Measurements from ENCODE around the gene BRAT1.
A peak's percentile ranks its signal among the peaks of the same experiment; 100 is the strongest.

Gene BRAT1

GRCh38 chr7:2504128-2504888, 51.0 kb downstream of the BRAT1 start:
- Histone ChIP-seq H3K4me3 (ENCODE audit: low read depth, low read length) (no peak overlapping the region), H3K27me3 (ENCODE audit: insufficient read depth, low read depth, severe bottlenecking) (no peaks in the 10 kb centered on the region), H3K9me3 (ENCODE audit: severe bottlenecking) (no peaks in the 10 kb centered on the region), H3K27ac (no peak overlapping the region), H3K36me3 (no peaks in the 10 kb centered on the region)
- no peak for DNase-seq
- TF ChIP-seq CTCF (IDR thresholded peaks at IDR 0.05; ENCODE audit: low read depth, low read length), result no peak

DNA sequence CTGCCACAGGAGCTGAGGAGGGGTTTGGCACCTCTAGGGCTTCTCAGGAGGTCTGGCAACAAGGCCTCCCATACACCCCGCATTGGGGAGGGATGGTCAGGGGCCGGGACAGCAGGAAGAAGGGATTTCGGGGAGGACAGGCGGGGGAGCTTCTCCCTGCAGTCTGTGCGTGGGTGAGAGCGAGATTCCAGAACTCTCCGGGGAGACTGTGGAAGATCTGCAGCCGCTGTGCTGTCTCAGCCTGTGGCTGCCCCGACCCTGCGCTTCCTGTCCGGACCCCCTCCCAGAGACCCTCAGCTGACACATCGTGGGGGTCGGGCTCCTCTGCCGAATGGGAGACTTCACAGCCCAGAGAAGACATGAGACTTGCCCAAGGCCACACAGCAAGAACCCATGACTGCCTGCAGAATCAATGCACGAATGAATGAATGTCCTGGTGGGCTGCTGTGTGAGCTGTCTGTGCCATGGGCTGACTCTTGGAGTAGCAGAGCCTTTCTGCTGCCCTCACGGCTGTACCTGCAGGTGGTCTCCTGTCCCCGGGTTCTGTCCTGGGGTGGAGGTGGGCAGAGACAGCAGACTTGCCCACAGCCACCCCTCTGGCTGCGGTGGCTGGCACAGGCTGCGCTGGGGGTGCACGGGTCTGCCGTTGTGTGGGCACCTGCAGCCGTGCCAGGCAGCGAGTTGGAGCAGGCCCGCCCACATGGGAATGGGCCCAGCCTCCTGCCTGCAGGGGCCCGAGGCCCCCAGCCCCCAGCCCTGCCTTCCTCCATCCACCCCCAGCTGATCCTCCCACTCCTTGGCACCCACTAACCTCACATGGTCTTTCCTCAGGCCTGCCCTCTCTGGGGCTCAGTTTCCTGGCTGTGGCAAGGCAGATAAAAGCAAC, 52.0 kb downstream of the BRAT1 start:
- no peaks in the 10 kb centered on the region for H3K36me3 ChIP-seq
- H3K27me3 ChIP-seq (ENCODE audit: insufficient read depth, low read depth, severe bottlenecking), result no peaks in the 10 kb centered on the region
- no peak for DNase-seq
- no peaks in the 10 kb centered on the region for H3K9me3 ChIP-seq (ENCODE audit: severe bottlenecking)
- H3K4me3 ChIP-seq (ENCODE audit: low read depth, low read length), result no peak overlapping the region
- no peak for TF ChIP-seq CTCF (IDR thresholded peaks at IDR 0.05; ENCODE audit: low read depth, low read length)
- H3K27ac ChIP-seq, result no peak overlapping the region

DNA sequence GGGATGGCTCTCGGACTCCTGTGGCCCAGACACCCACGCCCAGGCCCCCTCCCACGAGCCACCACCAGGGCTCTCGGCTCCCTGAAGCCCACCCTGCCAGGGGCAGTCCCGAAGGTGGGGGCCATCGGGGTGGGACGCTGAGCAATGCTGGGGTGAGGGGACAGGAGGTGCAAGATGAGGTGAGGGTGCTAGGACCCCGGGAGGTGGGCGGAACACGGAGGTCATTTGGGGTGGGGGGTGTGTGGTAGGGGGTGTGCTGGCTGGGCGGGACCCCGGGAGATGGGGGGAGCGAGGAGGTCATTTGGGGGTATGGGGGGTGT, 52.7 kb downstream of the BRAT1 start:
- Histone ChIP-seq H3K27ac (no peak overlapping the region), H3K9me3 (ENCODE audit: severe bottlenecking) (no peaks in the 10 kb centered on the region), H3K36me3 (no peaks in the 10 kb centered on the region), H3K27me3 (ENCODE audit: insufficient read depth, low read depth, severe bottlenecking) (no peaks in the 10 kb centered on the region), H3K4me3 (ENCODE audit: low read depth, low read length) (no peak overlapping the region)
- DNase-seq, result no peak
- no peak for TF ChIP-seq CTCF (IDR thresholded peaks at IDR 0.05; ENCODE audit: low read depth, low read length)

DNA sequence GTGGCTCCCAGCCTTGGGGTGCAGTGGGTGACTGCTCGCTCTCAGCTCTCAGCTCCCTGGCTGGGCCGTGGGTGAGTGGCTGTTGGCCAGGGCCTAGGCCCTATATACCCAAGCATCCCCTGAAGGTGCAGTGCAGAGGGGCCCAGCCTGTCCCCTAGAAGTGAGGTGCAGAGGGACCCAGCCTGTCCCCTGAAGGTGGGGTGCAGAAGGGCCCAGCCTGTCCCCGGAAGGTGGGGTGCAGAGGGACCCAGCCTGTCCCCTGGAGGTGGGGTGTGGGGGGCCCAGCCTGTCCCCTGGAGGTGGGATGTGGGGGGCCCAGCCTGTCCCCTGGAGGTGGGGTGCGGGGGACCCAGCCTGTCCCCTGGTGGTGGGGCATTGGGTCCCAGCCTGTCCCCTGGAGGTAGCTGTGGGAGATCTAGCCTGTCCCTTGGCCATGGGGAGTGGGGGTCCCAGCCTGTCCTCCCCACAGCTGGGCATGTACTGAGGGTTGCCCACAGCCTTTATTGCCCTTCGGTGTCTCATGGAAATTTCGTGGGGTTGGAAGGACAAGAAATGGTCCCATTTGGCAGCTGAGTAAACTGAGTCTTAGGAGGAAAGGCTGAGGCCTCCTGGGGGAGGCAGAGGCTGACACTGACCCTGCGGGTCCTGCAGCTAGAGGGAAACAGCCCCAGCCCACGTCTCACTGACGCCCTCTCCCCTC, 53.2 kb downstream of the BRAT1 start:
- DNase-seq, result no peak
- TF ChIP-seq CTCF (IDR thresholded peaks at IDR 0.05; ENCODE audit: low read depth, low read length), result no peak
- peak overlapping the region; percentile 14; the same call in 1 of the 2 replicates for H3K27ac ChIP-seq
- H3K4me3 ChIP-seq (ENCODE audit: low read depth, low read length), result no peak overlapping the region
- no peaks in the 10 kb centered on the region for H3K9me3 ChIP-seq (ENCODE audit: severe bottlenecking)
- H3K36me3 ChIP-seq, result no peaks in the 10 kb centered on the region
- H3K27me3 ChIP-seq (ENCODE audit: insufficient read depth, low read depth, severe bottlenecking), result no peaks in the 10 kb centered on the region

- TF ChIP-seq CTCF (IDR thresholded peaks at IDR 0.05; ENCODE audit: low read depth, low read length), result no peak
- no peak overlapping the region for H3K4me3 ChIP-seq (ENCODE audit: low read depth, low read length)
- H3K27ac ChIP-seq, result peak overlapping the region; percentile 76
- DNase-seq, result peak; percentile 69
- no peaks in the 10 kb centered on the region for H3K27me3 ChIP-seq (ENCODE audit: insufficient read depth, low read depth, severe bottlenecking)
- no peaks in the 10 kb centered on the region for H3K36me3 ChIP-seq
- H3K9me3 ChIP-seq (ENCODE audit: severe bottlenecking), result no peaks in the 10 kb centered on the region
Observed at GRCh38 chr7:2500701-2501100, 54.6 kb downstream of the BRAT1 start.
